ENCODE data around the gene FOXM1.

FOXM1 gene

GRCh38 chr12:2877047-2877952, at the start of gene FOXM1, which contains the start of gene RHNO1:
TSS of gene FOXM1 (minus strand) at chr12:2877174. CDS start at chr12:2874478, 2,696 bp downstream.
TSS of gene RHNO1 (plus strand) at chr12:2877223. CDS start at chr12:2885367, 8,144 bp downstream.
- peak; percentile 77 for DNase-seq

DNA sequence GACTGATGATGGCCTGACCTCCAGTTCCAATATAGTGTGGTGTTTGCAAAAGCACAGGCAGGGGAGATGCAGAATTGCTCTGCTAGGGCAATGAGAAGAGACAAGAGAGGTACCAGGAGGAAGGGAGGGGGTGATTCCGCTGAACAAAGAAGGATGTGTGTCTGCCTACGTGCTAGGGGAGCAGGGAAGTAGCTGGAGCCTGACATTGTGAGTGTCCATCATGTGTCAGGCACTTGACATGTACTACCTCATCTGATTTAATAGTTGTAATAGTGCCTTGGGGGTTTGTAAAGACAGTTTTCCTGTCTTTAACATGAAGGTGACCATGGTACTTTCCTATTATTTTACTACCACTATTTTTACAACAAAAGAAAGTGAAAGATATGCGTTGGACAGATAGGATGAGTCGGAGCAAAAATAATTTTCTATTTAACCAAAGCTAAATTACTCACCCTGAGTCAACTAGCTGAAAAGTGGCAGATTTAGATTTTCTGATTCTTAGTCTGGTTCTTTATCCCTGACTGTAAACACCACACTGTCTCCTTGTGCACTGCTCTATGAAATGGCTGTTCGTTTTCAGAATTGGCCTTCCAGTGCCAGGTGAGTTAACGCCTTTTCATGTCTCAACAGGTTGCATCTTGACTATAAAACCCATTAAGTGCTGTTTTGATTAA, 48.5 kb upstream of the FOXM1 start:
- DNase-seq, result no peak

- DNase-seq, result no peak
These were observed 47.0 kb upstream of the FOXM1 start for GRCh38 chr12:2924019-2924418.

- DNase-seq, result no peak
These were observed 46.1 kb upstream of the FOXM1 start for GRCh38 chr12:2923057-2923456.

GRCh38 chr12:2922329-2922728, 45.4 kb upstream of the FOXM1 start:
- no peak for DNase-seq

DNA sequence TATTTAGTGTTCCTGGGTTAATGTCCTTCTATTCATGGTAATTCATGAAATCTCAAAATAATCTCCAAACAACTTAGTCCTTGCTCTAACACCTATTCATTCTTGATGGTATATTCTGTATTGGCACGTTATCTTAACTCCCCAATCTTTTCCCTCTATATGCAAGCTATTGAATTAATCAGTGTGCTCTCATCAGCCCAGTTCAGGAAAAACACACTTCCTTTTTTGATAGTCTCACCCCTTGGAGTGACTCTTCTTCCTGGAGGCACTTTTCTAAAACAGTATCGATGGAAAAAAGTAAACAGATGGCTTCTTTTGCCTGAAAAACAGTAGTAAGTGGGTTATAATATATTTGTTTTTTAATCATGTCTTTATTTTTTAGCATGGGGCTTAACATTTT, 42.3 kb upstream of the FOXM1 start:
- no peak for DNase-seq

DNA sequence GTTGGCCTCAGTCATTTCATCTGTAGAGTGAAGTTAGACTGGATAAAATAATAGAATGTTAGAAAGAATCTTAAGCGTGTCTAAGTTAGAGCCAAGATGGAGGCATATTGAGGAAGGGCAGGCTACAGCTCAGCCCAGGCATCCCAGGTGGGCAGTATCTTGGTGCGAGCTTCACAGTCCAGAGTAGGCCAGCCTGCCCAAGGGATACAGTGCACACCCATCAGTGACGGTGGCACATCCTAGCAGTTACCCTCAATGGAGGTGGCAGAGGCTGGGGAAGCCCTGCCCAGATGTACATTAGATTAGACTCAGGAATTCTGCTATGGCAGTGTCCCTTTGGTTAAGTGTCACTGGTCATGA, 35.2 kb upstream of the FOXM1 start:
- DNase-seq, result no peak

DNA sequence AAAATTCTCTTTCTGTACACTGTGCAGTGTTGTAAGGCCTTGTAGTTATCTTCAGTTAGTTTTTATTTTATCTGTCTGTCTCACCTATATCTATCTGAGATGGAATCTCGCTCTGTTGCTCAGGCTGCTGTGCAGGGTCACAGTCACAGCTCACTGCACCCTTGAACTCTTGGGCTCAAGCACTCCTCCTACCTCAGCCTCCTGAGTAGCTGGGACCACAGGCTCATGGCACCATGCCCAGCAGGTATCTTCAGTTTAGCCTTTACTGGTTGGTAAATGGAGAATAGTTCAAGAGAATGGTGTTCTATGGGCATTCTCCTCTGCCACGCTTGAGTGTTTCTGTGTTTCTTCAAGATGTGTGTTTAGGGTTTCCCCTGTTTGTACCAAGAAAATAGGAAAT, 27.3 kb upstream of the FOXM1 start:
- DNase-seq, result no peak

DNA sequence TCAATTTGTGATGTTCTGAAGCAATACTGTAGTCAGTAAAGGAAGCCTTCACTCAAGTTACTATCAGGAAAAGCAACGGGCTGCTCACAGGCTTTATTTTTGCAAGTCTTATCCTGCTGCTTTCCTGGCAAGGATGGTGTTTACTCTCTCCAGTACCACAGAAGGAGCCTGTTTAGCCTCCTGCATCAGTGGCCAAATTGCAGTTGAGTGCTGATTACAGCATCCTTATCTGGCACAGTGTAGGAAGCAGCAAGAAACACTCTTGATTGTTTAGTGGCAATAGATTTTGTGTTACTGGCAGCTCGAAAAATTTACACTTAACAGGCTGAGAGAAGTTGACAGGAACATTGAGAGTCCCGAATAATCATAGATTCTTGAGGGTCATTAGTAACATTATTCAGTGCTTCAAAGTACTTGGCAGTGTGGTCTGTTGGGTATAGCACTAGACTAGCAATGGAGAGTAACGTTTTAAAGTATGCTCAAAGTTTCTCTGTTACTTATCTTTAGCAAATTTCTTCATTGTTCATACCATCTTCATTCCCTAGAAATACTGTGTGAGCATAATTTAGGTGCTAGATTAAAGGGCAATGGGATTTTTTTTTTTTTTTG, 25.4 kb upstream of the FOXM1 start:
- DNase-seq, result peak; percentile 19

GRCh38 chr12:2900642-2901041, 23.7 kb upstream of the FOXM1 start:
- DNase-seq, result no peak

GRCh38 chr12:2897418-2897817, 20.4 kb upstream of the FOXM1 start:
- DNase-seq, result no peak

GRCh38 chr12:2895511-2895910, 18.5 kb upstream of the FOXM1 start:
- no peak for DNase-seq

DNA sequence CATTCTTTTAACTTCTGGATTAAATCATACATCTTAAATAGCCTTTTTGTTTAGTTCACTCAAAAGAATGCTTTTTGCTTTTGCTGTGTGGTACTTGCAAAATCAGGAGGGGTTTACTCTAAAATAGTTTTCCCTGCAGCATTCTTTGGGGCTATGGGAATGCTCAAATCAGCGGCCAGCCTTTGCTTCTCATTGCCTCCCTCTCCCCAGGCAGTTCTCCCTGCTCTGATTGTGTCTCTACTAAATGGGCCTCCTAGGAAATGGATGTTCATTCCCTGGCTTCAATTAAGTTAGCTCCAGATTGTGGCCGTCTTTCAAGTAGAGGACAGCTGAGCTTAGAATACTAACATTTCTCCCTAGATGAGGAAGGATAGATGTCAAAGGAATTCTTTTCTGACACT, 18.1 kb upstream of the FOXM1 start:
- no peak for DNase-seq

DNA sequence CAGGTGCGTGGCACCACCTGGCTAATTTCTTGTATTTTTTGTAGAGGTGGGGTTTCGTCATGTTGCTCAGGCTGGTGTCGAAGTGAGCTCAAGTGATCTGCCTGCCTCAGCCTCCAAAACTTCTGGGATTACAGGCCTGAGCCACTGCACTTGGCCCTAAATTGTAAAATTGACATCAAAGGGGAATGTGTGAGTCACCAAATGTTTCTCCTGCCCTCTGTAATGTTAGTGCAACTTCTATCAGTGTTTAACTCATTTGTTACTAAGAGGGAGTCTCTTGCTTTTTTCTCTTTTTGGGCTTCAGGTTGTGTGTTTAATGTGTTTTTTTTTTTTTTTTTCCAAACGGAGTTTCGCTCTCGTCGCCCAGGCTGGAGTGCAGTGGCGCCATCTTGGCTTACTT, 16.0 kb upstream of the FOXM1 start:
- DNase-seq, result no peak

GRCh38 chr12:2892246-2892645, 15.3 kb upstream of the FOXM1 start:
- no peak for DNase-seq

- peak; percentile 4 for DNase-seq
These were observed 14.5 kb upstream of the FOXM1 start for GRCh38 chr12:2891240-2892053.

- peak; percentile 93 for DNase-seq
These were observed 13.6 kb upstream of the FOXM1 start, which contains the start of gene TULP3 for GRCh38 chr12:2890388-2891239. TSS of gene TULP3 (plus strand) at chr12:2890891. CDS start at chr12:2890948, 57 bp downstream.

GRCh38 chr12:2890001-2890387, 13.0 kb upstream of the FOXM1 start:
- DNase-seq, result no peak

- no peak for DNase-seq
These were observed 9.9 kb upstream of the FOXM1 start for GRCh38 chr12:2886768-2887450.

GRCh38 chr12:2884810-2885209, 7.8 kb upstream of the FOXM1 start:
- no peak for DNase-seq

- DNase-seq, result no peak
These were observed 2.9 kb upstream of the FOXM1 start for GRCh38 chr12:2879853-2880252.
